GM21423 (cell line): Measurements from ENCODE around the gene INSL6.
"Not testable (repeated sequence)": the region's sequence is repeated elsewhere in the genome, so short reads cannot be mapped to it uniquely, and the experiment has no call there.

ENCODE experiments used
- ATAC-seq: cut with Tn5 transposase; IDR thresholded peaks from one replicate; pipeline ENCODE4 v1.9.1; 2021; ENCODE audit warnings: mild to moderate bottlenecking, moderate library complexity; ENCODE audit not compliant: unreplicated experiment

The INSL6 gene

GRCh38 chr9:5185220-5185840, at the start of gene INSL6:
INSL6 (minus strand) TSS chr9:5185639; CDS start chr9:5185602, 37 bp downstream.
- no peak for ATAC-seq

GRCh38 chr9:5231212-5231611, 45.8 kb upstream of the INSL6 start, which contains the start of gene INSL4:
INSL4 (plus strand) TSS chr9:5231419; CDS start chr9:5231524, 105 bp downstream.
- ATAC-seq, result no peak

- ATAC-seq, result no peak
Observed at GRCh38 chr9:5230554-5230953, 45.1 kb upstream of the INSL6 start.

- ATAC-seq, result no peak
Observed at GRCh38 chr9:5205071-5205470, 19.6 kb upstream of the INSL6 start.

- no peak for ATAC-seq
Observed at GRCh38 chr9:5195463-5195862, 10.0 kb upstream of the INSL6 start.

GRCh38 chr9:5193345-5193744, 7.9 kb upstream of the INSL6 start:
- ATAC-seq, result no peak

GRCh38 chr9:5191985-5192384, 6.5 kb upstream of the INSL6 start:
- ATAC-seq, result no peak

- ATAC-seq, result no peak
Observed at GRCh38 chr9:5188060-5188984, 2.9 kb upstream of the INSL6 start.

GRCh38 chr9:5186416-5187169, 1.2 kb upstream of the INSL6 start:
- ATAC-seq, result no peak

GRCh38 chr9:5184776-5185175, 663 bp downstream of the INSL6 start:
- no peak for ATAC-seq

GRCh38 chr9:5180631-5181030, 4.8 kb downstream of the INSL6 start:
- ATAC-seq, result not testable (repeated sequence)

- ATAC-seq, result no peak
Observed at GRCh38 chr9:5178126-5178805, 7.2 kb downstream of the INSL6 start.

- ATAC-seq, result no peak
Observed at GRCh38 chr9:5146241-5146640, 39.2 kb downstream of the INSL6 start.

GRCh38 chr9:5144217-5144616, 41.2 kb downstream of the INSL6 start:
- ATAC-seq, result no peak

- ATAC-seq, result no peak
Observed at GRCh38 chr9:5140151-5140550, 45.3 kb downstream of the INSL6 start.

GRCh38 chr9:5122516-5122915, 62.9 kb downstream of the INSL6 start:
- ATAC-seq, result no peak

- ATAC-seq, result no peak
Observed at GRCh38 chr9:5122116-5122515, 63.3 kb downstream of the INSL6 start.

- ATAC-seq, result no peak
Observed at GRCh38 chr9:5113994-5114748, 71.3 kb downstream of the INSL6 start.
